HG03354 (cell line): ENCODE data around the gene SMC5.
"Not testable (repeated sequence)": the region's sequence is repeated elsewhere in the genome, so short reads cannot be mapped to it uniquely, and the experiment has no call there.

ENCODE experiments used
- ATAC-seq: cut with Tn5 transposase; IDR thresholded peaks from one replicate; pipeline ENCODE4 v1.9.1; 2021; ENCODE audit warnings: mild to moderate bottlenecking; ENCODE audit not compliant: unreplicated experiment, poor library complexity, severe bottlenecking

The SMC5 gene

DNA sequence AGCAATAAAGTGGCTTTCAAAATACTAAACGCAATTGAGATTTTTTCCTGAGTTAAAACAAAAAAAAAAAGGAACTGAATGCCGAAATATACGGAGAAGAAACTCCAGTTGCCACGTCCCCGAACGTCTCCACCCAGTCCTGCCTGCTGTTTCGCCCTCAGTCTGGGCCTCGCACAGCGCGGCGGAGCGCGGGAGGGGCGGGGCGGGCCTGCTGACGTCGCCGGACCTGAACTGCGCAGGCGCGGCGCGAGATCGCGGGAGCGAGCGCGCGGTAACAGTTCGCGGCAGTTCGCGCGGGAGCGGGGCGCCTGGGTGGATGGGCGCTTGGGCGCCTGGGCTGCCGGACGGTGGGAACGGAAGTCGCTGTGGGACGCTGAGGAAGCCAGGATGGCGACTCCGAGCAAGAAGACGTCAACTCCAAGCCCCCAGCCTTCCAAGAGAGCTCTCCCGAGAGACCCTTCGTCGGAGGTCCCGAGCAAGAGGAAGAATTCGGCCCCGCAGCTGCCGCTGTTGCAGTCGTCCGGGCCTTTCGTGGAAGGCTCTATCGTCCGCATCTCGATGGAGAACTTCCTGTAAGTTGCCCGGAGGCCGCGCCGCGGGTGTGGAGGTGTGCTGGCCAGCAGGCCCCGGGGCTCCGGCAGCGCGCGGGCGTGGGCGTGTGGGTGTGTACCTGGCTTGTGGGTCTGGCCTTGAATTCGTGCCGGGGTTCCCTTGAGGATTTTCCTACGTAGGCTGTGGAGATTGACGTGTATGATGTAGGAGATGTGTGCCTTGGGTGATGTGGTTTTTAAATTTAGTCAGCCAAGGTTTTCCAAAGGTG is at the start of gene SMC5:
TSS of gene SMC5 (plus strand) at position 287 of the 820 bp plus-strand sequence. CDS start at position 388, 101 bp downstream.
- peak; percentile 88 for ATAC-seq

DNA sequence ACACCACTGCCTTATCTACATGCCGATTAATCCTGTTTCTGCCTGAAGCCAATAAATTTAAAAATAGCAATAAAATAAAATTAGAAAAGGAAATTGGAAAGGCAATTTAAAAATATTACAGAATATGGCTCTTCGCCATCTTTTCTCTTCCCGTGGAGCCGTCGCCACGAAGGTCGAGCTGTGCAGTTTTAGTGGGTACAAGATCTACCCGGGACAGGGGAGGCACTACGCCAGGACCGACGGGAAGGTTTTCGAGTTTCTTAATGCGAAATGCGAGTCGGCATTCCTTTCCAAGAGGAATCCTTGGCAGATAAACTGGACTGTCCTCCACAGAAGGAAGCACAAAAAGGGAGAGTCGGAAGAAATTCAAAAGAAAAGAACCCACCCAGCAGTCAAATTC is 41.7 kb upstream of the SMC5 start:
- ATAC-seq = no peak

DNA sequence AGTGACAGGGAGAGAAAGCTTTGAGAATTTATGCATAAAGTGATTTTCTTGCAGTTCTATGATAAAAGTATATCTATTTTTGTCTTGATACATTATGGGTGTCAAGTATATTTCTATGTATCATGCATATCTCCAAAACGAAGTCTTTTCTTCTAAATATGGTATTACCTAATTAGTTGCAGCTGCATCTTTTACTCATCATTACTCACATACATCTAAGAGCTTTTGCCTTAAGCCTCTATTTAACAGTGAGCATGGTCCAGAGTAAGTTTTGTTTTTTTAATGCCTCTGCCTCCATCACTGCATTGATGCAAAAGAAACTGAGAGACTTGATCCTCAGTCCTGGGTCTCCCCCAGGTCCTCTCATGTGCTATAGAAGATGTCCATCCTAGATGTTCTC is 40.0 kb upstream of the SMC5 start:
- ATAC-seq = no peak

DNA sequence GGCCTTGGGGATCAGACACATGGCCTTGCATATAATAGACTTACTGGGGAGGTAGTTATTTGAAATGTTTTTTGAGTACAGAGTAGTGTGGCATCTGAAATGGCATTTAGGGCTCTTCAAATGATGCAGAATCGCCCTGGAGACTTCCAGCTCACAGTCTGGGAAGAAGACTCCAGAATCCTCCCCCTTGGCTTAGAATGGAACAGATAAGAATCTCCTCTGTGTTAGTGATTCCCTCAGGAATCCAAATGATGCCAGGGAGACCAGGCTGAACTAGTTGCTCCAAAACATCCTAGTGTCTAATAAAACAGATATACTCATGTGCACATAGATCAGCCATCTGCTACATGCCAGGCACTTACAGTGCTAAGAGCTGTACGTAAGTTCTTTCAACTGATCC is 38.6 kb upstream of the SMC5 start:
- no peak for ATAC-seq

DNA sequence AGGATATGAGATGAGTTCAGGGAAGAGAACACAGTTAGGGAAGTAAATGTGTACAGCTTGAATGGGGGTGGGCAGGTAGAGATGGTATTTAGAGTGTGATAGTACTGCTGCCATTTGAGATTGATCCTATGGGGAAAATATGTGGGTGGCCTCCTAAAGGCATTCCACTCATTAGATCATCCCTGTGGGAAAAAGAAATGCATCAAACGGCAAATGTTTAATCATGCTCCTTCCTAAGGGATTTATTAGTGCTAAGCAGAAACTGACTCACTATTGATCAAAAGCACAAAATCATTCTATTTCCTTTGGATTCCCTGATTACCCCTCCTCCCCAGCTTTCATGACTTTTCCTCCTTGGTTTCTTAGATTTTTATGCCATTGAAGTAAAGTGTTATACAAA is 36.4 kb upstream of the SMC5 start:
- ATAC-seq = no peak

DNA sequence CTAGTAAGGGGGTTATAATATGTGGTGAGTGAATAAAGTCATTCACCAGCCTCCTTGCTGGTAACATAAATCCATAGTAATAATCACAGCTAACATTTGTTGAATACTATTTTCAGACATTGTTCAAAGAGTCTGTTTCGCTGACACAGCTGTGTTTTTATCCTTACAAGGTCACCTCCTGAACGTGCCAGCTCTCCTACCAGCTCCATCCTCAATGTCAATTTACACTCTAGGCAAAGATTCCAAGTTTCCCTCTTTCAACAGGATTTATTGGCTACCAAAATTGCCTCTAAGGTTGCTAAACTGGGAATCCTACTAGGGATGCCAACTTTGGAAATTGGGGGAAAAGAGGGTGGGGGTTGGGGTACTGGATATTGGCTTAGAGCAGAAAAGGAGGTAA is 30.7 kb upstream of the SMC5 start:
- no peak for ATAC-seq

DNA sequence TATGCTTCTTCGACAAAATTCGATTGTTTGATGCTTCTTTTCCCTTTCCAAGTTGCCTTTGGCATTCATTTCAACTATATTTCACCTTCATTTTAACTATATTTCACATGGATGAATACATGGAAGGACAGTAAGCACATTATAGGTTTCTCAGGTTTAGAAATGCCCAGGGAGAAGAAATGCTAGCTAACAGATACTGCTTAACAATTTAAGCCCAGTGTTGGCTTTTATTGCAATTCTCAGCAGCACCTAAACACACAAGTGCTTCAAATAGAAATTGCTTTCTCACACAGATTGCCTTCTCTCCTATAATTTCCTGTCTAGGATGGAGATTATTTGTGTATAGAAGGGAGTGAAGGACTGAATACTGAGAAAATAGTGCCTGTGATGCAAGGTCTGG is 30.2 kb upstream of the SMC5 start:
- no peak for ATAC-seq

DNA sequence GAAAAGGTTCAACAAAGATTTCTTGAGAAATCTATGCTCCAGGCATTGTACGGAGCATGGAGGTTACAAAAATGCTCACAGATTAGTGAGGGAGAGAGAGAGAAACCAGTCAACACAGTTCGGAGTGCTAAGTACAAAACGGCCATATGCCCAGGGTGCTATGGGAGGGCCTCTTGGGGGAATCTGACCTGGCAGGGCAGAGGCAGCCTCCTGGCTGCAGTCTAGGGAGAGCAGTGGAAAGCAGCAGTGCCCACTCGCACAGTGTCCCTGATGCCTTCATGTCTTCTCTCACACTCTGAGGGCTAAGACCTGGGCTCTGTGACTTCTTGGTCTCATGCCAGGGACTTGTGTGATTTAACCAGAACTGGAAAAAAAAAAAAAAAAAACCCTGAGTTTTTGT is 29.8 kb upstream of the SMC5 start:
- no peak for ATAC-seq

DNA sequence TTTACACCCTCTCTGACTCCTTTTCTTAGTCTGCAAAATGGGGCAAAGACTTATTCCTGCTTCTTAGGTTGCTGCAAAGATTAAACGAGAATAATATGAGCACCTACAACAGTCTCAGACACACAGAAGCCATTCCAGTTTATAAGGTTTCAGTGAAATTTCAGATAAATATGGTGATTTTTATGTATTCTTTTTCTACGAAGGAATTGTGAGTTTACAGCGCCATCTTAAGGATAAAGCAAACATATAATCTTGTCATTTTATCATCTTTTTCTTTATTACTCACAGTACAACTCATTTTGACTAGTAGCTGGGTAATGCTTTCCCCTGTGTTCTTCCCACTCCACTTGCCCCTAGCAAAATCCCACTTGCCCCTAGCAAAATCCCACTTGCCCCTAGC is 29.2 kb upstream of the SMC5 start:
- ATAC-seq = no peak

DNA sequence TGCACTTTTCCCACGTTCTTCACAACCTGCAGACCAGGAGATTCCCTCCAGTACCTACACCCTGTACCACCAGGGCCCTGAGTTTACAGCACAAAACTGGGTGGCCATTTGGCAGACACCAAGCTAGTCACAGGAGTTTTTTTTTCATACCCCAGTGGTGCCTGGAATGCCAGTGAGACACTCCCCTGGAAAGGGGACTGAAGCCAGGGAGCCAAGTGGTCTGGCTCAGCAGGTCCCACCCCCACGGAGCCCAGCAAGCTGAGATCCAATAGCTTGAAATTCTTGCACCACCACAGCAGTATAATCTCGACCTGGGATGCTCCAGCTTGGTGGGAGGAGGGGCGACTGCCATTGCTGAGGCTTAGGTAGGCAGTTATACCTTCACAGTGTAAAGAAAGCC is 26.3 kb upstream of the SMC5 start:
- no peak for ATAC-seq

DNA sequence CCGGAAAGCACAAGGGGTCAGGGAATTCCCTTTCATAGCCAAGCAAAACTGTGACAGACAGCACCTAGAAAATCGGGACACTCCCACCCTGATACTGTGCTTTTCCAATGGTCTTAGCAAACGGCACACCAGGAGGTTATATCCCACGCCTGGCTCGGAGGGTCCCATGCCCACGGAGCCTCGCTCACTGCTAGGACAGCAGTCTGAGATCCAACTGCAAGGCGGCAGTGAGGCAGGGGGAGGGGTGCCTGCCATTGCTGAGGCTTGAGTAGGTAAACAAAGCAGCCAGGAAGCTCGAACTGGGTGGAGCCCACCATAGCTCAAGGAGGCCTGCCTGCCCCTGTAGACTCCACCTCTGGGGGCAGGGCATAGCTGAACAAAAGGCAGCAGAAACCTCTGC is 24.6 kb upstream of the SMC5 start:
- ATAC-seq = not testable (repeated sequence)

DNA sequence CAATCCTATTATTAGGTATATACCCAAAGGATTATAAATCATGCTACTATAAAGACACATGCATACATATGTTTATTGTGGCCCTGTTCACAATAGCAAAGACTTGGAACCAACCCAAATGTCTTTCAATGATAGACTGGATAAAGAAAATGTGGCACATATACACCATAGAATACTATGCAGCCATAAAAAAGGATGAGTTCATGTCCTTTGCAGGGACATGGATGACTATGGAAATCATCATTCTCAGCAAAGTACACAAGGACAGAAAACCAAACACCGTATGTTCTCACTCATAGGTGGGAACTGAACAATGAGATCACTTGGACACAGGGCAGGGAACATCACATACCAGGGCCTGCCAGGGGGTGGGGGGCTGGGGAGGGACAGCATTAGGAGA is 12.8 kb upstream of the SMC5 start:
- not testable (repeated sequence) for ATAC-seq

DNA sequence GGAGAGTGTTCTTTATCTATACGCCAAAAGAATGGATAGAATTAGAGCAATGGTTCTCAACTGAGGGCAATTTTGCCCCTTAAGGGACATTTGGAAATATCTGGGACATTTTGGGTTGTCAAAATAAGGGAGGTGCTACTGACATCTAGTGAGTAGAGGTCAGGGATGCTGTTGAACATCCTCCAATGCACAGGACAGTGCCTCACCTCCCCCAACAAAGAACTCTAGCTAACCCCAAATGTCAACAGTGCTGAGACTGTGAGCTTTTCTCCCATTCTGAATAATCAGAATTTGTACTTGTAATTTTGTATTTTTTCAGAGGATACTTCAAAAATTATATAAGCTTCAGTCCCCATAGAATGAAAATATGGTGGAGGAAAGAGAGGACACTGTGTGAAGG is 8.6 kb upstream of the SMC5 start:
- ATAC-seq = no peak

DNA sequence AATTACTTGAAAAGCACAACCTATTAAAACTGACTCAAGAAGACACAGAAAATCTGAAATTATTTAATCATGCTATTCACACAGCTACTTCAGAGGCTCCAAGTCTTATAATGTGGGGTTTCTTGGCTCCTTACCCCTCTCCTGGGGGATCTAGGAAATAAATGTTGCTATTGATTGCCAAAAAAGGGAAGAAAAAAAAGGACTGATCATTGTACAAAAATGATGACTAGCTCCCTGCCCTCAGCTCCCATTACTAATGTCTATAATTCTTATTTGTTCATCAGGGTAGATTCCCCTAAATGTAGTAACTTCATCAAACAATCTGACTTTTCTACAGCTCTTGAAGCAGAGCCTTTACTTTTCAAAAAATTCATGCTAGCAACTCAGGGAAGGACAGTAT is 3.3 kb upstream of the SMC5 start:
- ATAC-seq = no peak

DNA sequence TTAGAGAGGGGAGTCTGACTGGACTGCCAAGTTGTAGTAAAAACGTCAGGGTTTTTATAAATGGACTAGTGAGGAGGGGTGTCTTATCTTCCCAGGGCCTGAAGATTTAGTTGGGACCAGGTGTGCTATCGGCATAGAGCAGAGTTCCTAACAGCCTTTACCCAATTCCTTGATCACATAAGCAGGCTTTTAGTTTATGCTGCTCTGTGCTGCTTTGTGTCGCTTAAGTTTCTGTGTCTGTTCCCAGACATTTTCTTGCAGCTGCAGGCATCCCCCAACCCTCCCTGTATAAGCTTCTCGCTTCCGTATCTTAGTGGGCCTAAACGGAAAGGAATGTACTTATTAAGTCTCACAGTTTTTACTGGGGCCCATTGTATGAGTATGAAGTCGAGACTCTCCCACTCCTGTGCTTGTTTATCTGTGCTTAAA is 2.6 kb upstream of the SMC5 start:
- no peak for ATAC-seq

DNA sequence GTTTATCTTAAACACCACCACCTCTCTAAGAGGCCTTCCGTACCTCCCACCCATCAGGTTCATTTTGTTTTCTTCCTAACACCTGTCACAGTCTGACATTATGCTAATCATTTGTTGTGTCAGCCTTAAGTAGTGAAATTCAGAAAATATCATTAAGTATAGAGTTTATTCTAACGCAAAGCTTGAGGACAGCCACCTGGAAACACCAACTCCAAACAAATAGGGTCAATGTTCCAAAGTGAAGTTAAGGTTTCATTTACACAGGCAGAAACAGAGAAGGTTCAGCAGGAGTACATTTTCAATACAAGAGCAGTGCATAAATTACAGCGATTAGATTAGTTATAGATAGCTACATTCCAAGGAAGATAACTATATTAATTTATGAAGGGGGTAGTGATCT is 1.3 kb upstream of the SMC5 start:
- no peak for ATAC-seq

DNA sequence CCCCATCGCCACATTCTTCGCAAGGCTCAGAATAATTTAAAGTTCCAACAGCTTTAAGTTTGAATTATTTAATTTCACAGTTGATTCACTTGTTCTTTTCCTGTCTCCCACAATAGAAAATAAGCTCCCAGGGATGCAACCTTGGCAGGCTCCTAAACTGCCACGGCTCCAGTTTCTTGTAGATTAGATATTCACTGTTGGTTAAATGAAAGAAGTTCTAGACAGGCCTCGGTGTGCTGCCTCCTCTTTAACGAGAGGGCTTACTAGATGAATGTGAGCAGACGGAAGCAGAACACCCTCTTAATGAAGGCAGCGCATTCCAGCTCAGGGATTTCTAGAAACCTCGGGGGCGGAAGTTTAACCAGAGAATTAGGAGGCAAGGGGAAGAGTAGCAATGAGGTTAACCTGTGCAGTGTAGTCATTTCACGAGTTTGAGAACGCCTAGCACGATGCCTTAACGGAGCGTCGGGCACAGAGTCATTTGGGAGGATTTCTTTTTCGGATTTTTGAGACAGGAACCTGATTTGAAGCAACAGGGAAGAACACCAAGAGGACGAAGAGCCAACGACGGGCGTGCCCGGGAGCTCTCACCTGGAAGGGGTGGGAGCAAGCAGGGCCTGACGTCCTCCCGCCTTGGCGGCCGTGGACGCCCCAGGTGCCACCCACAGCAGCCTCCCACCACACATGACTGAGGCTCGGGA is 637 bp upstream of the SMC5 start:
- ATAC-seq = peak; percentile 51

DNA sequence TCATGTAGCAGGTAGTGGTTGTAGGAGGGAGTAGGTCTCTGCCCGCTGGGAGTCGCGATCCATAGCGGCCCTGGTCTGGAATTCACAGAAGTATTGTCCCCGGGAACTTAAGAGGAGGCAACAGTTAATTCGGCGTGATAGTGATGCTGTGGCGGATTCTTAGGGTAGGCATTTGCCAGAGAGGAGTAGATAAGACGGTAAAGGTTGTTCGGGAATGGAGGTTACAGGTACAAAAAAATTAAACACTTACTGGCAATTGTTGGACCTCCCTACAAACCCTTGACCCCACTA is 679 bp downstream of the SMC5 start:
- peak; percentile 0 for ATAC-seq

DNA sequence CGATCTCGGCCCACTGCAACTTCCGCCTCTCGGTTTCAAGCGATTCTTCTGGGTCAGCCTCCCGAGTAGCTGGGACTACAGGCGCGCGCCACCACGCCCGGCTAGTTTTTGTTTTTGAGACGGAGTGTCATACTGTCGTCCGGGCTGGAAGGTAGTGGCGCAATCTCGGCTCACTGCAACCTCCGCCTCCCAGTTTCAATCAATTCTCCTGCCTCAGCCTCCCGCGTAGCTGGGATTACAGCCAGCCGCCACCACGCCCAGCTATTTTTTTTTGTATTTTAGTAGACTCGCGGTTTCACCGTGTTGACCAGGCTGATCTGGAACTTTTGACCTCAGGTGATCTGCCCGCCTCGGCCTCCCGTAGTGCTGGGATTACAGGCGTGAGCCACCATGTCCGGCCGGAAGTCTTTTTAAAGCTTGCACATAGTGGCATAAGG is 1.2 kb downstream of the SMC5 start:
- no peak for ATAC-seq

DNA sequence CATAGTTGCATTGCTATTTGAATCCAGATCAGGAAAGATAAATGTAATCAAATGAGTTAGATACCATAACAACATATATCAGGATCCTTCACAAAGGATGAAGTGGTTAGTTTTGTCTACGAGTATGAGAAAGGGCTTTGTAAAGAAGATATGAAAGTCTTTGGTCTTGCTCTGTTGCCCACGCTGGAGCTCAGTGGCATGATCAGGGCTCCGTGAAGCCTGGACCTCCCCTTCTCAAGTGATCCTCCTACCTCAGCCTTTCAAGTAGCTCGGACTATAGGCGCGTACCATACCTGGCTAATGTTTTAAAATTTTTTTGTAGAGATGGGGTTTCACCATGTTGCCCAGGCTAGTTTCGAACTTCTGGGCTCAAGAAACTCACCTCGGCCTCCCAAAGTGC is 1.8 kb downstream of the SMC5 start:
- ATAC-seq = no peak

DNA sequence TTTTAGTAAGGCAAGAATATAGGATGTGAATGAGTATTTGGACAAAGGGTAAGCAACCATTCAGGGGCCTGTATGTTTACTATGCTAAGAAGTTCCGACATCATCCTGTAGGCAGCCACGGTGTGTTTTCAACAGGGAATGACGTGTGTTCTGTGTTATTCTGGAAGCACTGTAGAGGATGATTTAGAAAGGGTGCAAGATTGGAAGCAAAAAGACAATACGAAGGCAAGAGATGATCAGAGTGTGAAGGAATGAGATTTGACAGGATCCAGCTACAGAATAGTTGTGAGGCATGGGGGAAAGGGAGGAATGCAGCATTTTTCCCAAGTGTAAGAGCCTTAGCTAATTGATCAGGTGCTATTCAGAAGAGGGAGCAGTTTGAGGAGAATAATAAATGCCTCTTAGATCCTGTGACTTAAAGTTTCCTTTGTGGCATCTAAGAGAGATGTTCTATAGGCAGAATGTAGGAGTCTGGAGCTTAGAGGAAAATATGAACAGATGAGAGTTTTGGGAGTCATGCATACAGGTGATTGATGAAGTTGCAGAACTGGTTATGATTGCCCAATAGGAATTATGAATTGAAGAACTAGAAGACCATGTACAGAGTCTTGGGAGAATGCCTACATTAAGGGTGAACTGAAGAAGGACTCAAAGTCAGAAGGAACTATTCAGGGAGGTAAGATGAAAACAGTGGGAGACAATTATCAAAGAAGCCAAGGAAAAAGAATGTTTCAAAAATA is 2.5 kb downstream of the SMC5 start:
- no peak for ATAC-seq
